HEK293T (cell line): ENCODE results near the gene DOCK7.

Experiments used
- CTCF ChIA-PET: fragments of 350-600 bp; formaldehyde crosslinking; extraction: SDS; loops from one replicate; lab custom pipeline; 2021; ENCODE audit warnings: antibody characterized with exemption, inconsistent platforms; lab: Yijun Ruan, JAX
- POLR2A ChIA-PET: fragments of 350-600 bp; formaldehyde crosslinking; extraction: SDS; loops from one replicate; lab custom pipeline; 2020; ENCODE audit warnings: antibody characterized with exemption, inconsistent platforms; lab: Yijun Ruan, JAX
- DNase-seq: peaks from one replicate; pipeline ENCODE4 v3.0.0; 2012; ENCODE audit warnings: mixed read lengths; ENCODE audit errors: extremely low spot score
- ARNT ChIP-seq: fragments of 450-650 bp; IDR thresholded peaks from 2 replicates; pipeline ENCODE4 v1.6.1; 2017; ENCODE audit warnings: mild to moderate bottlenecking
- BHLHE40 ChIP-seq: fragments of 450-650 bp; IDR thresholded peaks from 2 replicates; pipeline ENCODE4 v1.6.1; 2016; ENCODE audit warnings: mild to moderate bottlenecking, moderate library complexity, borderline replicate concordance
- CTBP1 ChIP-seq: fragments of 450-650 bp; IDR thresholded peaks from 2 replicates; pipeline ENCODE4 v1.6.1; 2016; ENCODE audit warnings: borderline replicate concordance
- ELF4 ChIP-seq: fragments of 450-650 bp; IDR thresholded peaks from 2 replicates; pipeline ENCODE4 v1.6.1; 2017; ENCODE audit warnings: antibody characterized with exemption
- FOXA1 ChIP-seq: fragments of 450-650 bp; IDR thresholded peaks from 2 replicates; pipeline ENCODE4 v1.6.1; 2016; ENCODE audit warnings: mild to moderate bottlenecking
- FOXK2 ChIP-seq: fragments of 450-650 bp; IDR thresholded peaks from 2 replicates; pipeline ENCODE4 v1.6.1; 2016; ENCODE audit warnings: mild to moderate bottlenecking
- FOXM1 ChIP-seq: fragments of 450-650 bp; IDR thresholded peaks from 2 replicates; pipeline ENCODE4 v1.6.1; 2017; ENCODE audit warnings: mild to moderate bottlenecking, borderline replicate concordance
- HDGF ChIP-seq: fragments of 450-650 bp; IDR thresholded peaks from 2 replicates; pipeline ENCODE4 v1.6.1; 2017; ENCODE audit warnings: antibody characterized with exemption, borderline replicate concordance
- L3MBTL2 ChIP-seq: fragments of 450-650 bp; conservative IDR thresholded peaks from 2 replicates; pipeline ENCODE4 v1.6.1; 2016; ENCODE audit warnings: mild to moderate bottlenecking
- LEF1 ChIP-seq: fragments of 450-650 bp; IDR thresholded peaks from 2 replicates; pipeline ENCODE4 v1.6.1; 2017; ENCODE audit warnings: mild to moderate bottlenecking, borderline replicate concordance
- NFRKB ChIP-seq: fragments of 450-650 bp; IDR thresholded peaks from 2 replicates; pipeline ENCODE4 v1.6.1; 2016; ENCODE audit warnings: mild to moderate bottlenecking, moderate library complexity
- PKNOX1 ChIP-seq: fragments of 450-650 bp; IDR thresholded peaks from 2 replicates; pipeline ENCODE4 v1.6.1; 2016
- SP1 ChIP-seq: fragments of 450-650 bp; IDR thresholded peaks from 2 replicates; pipeline ENCODE4 v1.6.1; 2017
- SUZ12 ChIP-seq: fragments of 450-650 bp; IDR thresholded peaks from 2 replicates; pipeline ENCODE4 v1.6.1; 2016; ENCODE audit warnings: mild to moderate bottlenecking
- TARDBP ChIP-seq: fragments of 450-650 bp; IDR thresholded peaks from 2 replicates; pipeline ENCODE4 v1.6.1; 2016
- ZNF384 ChIP-seq: fragments of 450-650 bp; IDR thresholded peaks from 2 replicates; pipeline ENCODE4 v1.6.1; 2016

Gene DOCK7

GRCh38 chr1:62439652-62440371 lies 248.4 kb downstream of the DOCK7 start:
- TF ChIP-seq LEF1: no peak
- TF ChIP-seq L3MBTL2: no peak
- no peak for TF ChIP-seq FOXM1
- TF ChIP-seq ARNT: no peak
- TF ChIP-seq ELF4: no peak
- peak; percentile 55 for TF ChIP-seq PKNOX1
- ChIA-PET POLR2A (no interaction called here), CTCF (interaction anchor here (1.0 kb wide), 1 partner anchor 11 kb away, joined by 4 read pairs; no protein-coding TSS in a partner anchor)
- DNase-seq: no peak

- no peak for DNase-seq
- CTCF ChIA-PET: no interaction called here
- TF ChIP-seq FOXM1: no peak
- TF ChIP-seq LEF1: no peak
- TF ChIP-seq CTBP1: no peak
- no peak for TF ChIP-seq TARDBP
- no peak for TF ChIP-seq HDGF
- no peak for TF ChIP-seq SP1
- no peak for TF ChIP-seq ELF4
- no peak for TF ChIP-seq BHLHE40
- no peak for TF ChIP-seq SUZ12
- TF ChIP-seq ZNF384: no peak
- TF ChIP-seq FOXA1: no peak
- TF ChIP-seq PKNOX1: no peak
- no peak for TF ChIP-seq ARNT
- TF ChIP-seq FOXK2: no peak
- POLR2A ChIA-PET: interaction anchor here (0.7 kb wide), 1 partner anchor 250 kb away, joined by 3 read pairs; the partner anchor contains the start of gene DOCK7
These were observed 250.0 kb downstream of the DOCK7 start for GRCh38 chr1:62438163-62438562.

GRCh38 chr1:62437273-62437940 lies 250.8 kb downstream of the DOCK7 start:
- POLR2A ChIA-PET: no interaction called here
- peak; percentile 27 for DNase-seq
- CTCF ChIA-PET: no interaction called here
- TF ChIP-seq L3MBTL2 (no peak; the same call in 1 of the 2 replicates), HDGF (no peak), PKNOX1 (no peak), BHLHE40 (no peak), SP1 (no peak), CTBP1 (no peak), NFRKB (no peak), LEF1 (no peak), FOXK2 (no peak), ARNT (no peak), ELF4 (no peak), SUZ12 (no peak), ZNF384 (no peak)

- peak; percentile 95 for DNase-seq
- ChIA-PET CTCF (no interaction called here), POLR2A (interaction anchor here (0.7 to 1.9 kb wide), 13 partner anchors 9 to 261 kb away, joined by 3 to 23 read pairs (median 4); no protein-coding TSS in a partner anchor)
- TF ChIP-seq FOXK2 (no peak), BHLHE40 (no peak), ZNF384 (peak; percentile 91), FOXA1 (no peak), HDGF (peak; percentile 96), ARNT (peak; percentile 85), FOXM1 (peak; percentile 81; the same call in 1 of the 2 replicates), CTBP1 (peak; percentile 60; the same call in 1 of the 2 replicates), SUZ12 (no peak), TARDBP (no peak; the same call in 1 of the 2 replicates), L3MBTL2 (peak; percentile 93), LEF1 (no peak; the same call in 1 of the 2 replicates), SP1 (no peak), ELF4 (no peak), PKNOX1 (peak; percentile 90), NFRKB (no peak)
These were observed 251.5 kb downstream of the DOCK7 start, which contains the start of gene USP1 for GRCh38 chr1:62436466-62437272. USP1 (plus strand) TSS chr1:62437049; CDS start chr1:62439868, 2,819 bp downstream.
